HG03457 (cell line): ENCODE measurements around the gene DYNC1LI1.

Source experiments
- ATAC-seq: cut with Tn5 transposase; IDR thresholded peaks from one replicate; pipeline ENCODE4 v1.9.1; 2021; ENCODE audit warnings: moderate number of reproducible peaks; ENCODE audit not compliant: unreplicated experiment

DYNC1LI1 gene

GRCh38 chr3:32493437-32494414, 76.9 kb downstream of the DYNC1LI1 start:
- ATAC-seq, result peak; percentile 86

GRCh38 chr3:32492684-32493436, 77.8 kb downstream of the DYNC1LI1 start:
- no peak for ATAC-seq

DNA sequence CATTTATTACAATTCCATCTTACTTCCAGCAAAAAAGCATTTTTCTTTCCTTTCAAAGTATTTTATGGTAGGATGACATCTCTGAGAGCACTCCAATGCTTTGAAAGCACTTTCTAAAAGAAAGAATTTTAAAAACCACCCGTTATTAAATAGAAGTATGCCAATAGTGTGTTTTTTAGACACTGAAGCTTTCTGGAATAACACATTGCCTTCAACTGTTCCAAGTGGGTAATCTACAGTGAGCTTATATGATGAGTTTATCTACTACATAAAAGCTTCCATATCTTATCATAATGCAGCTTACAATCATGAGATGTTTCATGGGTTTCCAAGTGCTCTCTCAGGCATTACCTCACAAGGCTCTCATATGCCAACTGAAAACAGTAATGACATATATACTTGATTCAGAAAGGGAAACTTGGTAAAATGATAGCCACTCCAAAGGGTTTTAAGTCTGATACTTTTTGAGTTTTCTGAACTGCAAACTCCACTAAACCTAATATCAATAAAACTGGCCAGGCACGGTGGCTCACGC, 82.1 kb downstream of the DYNC1LI1 start:
- ATAC-seq, result no peak

GRCh38 chr3:32487781-32488473, 82.7 kb downstream of the DYNC1LI1 start:
- ATAC-seq, result no peak

DNA sequence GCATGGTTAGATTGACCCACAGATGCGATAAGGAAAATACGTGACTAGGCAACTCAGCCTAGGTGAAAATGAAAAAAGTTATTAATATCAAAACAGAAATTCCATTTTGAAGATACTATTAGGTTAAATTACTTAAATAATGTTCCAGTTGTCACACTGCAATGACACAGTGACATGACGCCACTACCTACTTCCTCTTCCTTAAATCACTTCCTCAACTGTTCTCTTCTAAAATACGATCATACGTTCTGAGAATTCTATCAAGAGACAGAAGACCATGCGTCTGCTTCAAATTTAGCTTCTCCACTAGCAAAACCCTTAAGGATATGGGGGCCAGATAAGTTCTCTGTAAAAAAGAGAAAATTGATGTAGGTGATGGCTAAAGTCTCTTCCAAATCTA, 86.2 kb downstream of the DYNC1LI1 start:
- ATAC-seq, result no peak

DNA sequence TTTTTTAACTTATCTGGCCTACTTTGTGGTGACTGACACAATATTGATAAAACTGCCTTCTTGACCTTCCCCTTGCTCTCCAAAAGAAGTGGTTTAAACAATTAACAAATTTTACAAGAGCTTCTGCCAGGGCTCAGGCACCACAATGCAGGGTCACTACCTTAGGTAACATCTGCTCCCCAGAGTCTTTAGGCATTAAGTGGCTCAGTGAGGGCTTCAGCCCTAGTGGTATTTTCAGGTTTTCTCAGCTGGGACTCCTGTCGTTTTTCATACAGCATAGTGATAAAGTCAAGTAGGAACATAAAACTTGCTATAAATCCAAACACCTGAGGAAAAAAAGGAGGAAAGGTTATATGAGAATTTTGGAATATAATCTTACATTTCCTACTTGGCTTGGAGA, 86.9 kb downstream of the DYNC1LI1 start:
- no peak for ATAC-seq

DNA sequence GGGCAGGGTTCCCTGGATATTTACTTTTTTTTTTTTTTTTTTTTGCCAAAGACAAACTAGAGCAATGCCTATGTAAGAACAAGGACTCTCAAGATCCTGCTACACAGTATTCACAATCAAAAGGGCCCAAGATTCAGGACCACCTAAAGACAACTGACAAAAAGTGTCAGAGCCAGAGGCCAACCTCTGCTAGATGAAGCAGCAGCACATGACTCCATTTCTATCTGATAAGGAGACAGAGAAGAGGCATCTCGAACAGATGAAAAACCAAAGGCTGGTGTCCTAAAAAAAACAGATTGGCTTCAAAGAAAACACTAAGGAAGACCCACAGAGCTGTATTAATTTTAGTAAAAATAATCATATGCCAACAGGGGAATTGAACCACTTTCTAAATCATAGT, 88.0 kb downstream of the DYNC1LI1 start:
- no peak for ATAC-seq

- ATAC-seq, result no peak
Observed at GRCh38 chr3:32481791-32482631, 88.6 kb downstream of the DYNC1LI1 start.

GRCh38 chr3:32480604-32481003, 90.1 kb downstream of the DYNC1LI1 start:
- no peak for ATAC-seq
